HK-2 (cell line): ENCODE data around the gene RPN1.
"Not testable (repeated sequence)": the region's sequence is repeated elsewhere in the genome, so short reads cannot be mapped to it uniquely, and the experiment has no call there.

ENCODE experiments used
- DNase-seq: peaks from one replicate; pipeline ENCODE4 v3.0.0-alpha.2; 2018; ENCODE audit not compliant: unreplicated experiment

RPN1 gene

DNA sequence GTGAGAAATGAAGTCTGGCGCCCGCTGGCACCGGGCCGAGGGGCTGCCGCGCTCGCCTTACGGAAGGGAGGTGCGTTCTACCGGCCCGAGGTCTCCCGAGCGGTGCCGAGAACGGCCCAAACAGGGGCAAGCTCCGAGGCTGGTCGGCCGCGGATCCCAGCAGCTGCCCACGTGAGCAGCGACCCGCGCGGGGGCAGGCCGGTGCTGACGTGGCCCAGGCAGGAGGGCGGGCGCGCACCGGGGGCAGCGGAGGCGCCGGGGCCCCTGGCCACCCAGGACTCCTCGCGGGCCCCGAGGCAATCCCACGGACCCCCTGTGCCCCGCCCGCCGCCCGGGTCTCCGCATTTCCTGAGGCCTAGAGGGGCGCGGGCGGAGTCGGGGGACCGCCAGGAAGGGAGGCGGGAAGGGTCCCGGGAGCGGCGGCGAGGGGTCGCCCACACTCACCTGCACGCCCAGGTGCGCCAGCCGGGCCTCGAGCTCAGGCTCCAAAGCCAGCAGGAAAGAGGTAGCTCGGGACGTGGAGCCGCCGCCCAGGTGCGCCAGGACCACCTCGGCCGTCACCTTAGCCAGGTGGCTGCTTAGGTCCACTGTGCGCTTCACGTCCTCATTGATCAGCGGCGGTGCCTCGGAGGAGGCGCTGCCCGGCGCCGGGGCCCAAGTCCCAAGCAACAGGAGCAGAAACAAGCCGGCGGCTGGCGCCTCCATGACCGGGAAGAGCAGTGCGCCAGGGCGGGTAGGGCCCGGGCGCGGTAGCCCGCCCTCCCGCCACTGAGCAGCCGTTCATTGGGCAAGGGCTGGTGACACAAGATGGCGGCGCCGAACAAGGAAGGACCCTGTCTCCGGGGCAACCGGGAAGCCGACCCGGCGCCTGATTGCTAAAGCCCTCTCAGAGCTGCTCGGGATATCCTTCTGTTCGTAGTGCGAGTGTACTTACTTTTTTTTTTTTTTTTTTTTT is at the start of gene RPN1:
Gene RPN1, minus strand, starts transcription at position 723 of the 955 bp plus-strand sequence. Its CDS starts 18 bp downstream, at position 705.
- peak; percentile 97 for DNase-seq

DNA sequence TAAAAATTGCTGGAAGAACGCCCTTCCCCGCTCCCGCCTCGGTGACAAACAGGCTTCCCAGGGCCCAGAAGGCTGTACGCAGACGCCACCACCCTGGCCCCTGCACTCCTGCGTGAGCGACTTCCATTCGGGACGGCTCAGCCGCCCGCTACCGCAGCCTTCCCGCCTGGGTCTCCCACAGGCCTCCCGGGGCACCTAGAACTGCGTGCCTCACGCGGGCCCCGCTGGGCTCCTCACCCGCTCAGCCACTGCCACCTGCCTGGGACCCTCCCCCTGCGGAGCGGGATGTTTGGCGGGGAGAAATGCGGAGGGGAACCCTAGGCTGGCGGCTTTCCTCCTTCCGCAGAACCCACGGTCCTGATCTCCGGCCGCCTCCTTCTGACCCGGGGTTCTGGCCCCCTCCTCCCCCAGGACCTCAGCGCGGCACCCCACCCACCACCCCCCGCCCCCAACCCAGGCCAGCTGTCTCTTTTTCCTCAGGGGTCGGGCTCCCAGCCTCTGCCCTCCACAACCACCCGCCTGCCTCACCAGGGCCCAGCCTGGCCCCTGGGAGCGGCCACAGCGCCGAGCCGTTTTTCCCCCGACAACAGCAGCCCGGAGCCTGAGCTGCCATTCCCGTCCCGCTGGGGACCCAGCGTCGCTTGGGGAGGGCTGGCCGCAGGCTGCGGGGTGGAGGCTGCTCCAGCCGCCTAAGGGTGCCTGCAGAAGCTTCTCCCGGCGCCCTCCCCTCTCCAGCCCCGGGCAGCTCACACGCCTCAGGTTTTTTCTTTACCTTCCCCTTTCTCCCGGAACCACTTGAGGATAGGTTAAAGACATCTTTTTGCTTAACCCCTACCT is 47.8 kb upstream of the RPN1 start:
- no peak for DNase-seq

DNA sequence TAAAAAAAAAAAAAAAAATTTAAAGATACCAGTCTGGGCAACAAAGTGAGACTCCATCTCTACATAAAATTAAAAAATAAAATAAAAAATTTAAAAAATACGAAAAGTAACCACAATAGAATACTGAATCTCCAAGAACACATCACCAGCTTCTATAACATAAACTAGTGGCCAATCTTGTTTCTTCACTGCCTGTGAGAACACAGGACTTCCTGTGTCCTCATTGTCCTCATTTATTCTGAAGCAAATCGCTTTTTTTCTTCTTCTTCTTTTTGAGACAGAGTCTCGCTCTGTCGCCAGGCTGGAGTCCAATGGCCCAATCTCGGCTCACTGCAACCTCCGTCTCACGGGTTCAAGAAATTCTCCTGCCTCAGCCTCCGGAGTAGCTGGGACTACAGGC is 46.7 kb upstream of the RPN1 start:
- no peak for DNase-seq

DNA sequence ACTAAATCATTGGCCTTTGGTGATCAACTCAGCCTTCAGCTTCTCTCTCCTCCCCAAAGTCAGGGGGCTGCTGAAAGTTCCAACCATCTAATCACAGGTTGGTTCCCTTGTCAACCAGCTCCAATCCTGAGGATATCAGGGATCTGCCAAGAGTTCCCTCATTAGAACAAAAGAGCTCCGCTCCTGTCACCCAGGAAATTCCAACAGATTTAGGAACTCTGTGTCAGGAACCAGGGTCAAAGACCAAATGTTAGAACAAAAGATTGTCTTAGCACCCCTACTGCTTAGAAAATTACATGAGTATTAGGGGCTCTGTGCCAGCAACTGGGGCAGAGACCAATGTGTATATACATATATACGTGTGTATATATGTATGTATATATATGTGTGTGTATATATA is 43.1 kb upstream of the RPN1 start:
- DNase-seq = no peak

DNA sequence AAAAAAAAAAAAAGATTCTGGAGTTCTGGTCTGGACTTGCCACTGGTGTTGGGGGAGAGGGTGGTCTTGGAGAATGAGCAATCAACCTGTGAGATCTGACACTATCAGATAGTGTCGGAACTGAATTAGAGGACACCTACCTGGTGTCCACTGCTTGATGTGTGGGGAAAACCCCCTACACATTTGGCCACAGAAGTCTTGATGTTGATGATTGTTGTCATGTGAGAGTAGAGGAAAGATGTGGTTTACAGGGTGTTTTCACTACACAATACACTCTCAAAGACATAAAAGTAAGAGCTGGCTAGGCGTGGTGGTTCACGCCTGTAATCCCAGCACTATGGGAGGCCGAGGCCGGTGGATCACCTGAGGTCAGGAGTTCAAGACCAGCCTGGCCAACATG is 38.4 kb upstream of the RPN1 start:
- no peak for DNase-seq

DNA sequence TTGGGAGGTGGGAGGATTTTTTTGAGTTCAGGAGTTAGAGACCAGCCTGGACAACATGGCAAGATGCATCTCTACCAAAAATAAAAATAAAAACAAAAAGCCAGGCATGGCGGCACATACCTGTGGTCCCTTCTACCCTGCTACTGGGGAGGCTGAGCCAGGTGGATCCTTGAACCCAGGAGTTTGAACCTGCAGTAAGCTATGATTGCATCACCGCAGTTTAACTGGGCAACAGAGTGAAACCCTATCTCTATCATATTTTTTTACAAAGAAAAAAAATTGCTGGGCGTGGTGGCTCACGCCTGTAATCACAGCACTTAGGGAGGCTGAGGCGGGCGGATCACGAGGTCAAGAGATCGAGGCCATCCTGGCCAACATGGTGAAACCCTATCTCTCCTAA is 35.8 kb upstream of the RPN1 start:
- no peak for DNase-seq

DNA sequence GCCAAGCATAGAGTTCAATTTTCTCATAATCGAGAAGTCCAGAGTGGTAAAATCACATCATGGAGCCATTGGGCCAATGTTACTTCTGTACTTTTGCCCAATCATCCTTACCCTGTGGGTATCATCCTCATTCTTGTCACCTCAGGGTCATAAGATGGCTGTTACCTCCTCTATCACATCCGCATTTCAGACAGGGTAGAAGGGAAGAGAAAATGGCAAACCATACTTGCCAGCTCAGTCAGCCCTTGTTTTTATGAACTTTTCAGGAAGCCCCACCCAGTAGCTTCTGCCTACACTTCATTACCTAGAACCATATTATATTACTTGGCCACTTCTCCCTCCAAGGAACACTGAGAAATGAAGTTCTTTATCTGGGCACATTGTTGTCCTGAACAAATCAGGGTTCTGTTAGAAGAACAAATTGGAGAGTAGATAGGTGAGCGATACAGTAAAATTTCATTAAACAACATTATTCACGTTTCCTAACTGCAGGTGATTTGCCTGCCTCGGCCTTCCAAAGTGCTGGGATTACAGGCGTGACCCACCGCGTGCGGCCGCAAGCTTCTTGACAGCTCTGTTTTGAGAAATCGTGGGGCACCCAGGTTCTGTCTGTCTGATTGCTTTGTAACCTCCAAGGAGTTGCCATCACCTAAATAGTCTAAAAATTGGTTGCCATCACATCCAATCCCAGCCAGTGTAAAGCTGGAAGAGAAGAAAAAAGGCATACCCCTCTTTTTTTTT is 34.5 kb upstream of the RPN1 start:
- DNase-seq = no peak

DNA sequence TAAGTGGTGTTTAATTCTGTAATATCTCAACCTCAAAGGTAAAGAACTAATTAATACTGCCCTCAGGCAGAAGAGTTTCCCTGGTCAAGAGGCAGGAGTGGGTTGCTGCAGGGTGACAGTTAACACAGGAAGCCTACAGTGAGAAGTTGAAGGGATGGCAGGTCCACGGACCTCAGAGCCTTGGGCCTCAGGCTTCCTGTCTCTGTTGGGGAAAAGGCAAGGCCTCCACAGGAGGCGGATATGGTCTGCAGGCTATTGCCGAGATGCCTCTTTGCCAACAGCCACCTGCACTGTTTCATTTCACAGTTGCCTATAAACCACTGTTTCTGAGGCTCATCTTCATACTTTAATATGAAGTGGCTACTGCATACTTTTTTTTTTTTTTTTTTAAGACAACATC is 33.3 kb upstream of the RPN1 start:
- DNase-seq = no peak

DNA sequence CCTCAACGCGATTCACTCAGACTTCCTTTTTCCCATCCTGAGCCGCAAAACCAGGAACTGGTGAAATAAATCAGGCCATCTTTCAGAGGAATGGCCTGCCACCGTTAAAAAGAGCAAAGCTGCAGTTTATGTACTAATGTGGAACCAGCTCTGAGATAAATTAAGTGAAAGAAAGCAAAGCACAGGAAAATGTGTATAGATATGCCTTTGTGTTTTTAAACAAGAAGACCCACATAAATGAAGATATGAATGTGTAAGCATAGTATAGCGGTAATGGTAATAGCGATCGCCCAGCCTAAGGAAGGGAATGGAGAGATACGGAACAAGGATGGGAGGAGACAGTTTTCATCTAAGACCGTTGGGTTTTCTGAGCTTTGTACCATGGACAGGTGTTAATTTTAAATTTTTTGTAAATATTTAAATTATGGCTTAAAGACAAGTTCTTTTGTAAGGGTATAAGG is 30.8 kb upstream of the RPN1 start:
- DNase-seq = no peak

DNA sequence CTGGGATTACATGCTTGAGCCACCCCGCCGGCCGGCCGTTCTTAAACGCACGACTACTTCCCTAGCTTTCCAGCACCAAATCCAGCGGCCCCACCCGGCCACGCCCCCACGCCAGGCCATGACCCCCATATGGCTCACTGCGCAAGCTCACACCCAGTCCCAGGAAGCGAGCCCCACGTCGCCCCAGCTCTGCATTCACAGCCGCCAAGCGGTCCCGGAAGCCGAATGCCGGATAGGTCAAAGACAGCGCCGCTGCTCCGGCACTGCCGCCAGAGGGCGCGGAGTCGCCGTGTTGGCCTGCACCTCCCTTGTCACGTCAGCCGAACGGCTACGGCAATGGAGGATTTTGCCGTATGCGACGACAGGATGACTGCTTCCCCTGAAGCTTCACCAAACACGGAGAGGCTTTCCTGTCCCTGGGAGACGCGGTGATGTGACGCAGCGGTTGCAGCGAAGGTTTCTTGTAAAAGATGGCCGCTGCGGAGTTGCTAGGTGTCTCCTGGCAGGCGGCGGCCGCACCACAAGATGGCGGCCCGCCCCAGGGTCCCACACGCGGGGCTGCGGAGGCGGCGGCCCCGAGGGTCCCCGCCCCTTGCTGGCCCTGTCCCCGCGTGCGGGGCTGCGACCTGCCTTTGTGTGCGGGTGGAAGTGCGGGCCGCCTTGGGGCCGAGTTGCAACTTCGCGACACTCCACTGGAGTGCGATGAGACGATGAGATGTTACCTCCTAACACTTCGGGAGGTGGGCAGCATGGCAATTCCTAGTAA is 30.2 kb upstream of the RPN1 start:
- peak; percentile 100 for DNase-seq

DNA sequence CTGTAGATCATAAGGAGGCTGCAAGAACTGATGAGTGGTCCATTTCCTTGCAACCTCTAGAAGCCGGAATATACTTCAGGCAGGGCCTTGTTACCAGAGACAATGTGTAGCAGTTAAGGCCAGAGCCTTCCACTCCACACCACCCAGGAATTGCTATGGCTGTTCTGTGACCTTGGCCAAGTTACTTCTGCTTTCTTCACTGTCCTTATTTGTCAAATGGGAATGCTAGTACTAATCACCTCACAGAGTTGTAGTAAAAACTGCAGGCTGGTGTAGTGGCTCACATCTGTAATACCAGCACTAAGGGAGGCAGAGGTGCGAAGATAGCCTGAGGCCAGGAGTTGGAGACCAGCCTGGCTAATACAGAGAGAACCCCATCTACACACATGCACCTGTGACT is 28.7 kb upstream of the RPN1 start:
- no peak for DNase-seq

DNA sequence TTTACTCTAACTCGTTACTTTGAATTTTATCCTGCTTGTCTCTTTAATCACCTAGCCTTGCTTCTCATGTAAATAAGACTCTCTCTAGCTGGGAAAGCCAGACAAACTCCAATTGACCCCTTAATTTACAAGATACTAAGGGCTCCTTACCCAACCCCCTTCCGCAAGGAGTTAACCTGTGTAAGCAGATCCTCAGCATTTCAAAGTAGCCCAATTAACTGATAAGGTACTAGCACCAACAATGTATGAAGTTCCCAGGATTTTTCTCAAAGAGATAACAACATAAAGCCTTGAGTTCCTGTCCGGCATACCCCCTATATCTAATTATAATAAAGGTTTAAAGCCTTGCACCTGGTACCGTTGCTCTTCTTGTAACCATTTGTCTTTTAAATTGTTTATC is 25.2 kb upstream of the RPN1 start:
- DNase-seq = not testable (repeated sequence)

DNA sequence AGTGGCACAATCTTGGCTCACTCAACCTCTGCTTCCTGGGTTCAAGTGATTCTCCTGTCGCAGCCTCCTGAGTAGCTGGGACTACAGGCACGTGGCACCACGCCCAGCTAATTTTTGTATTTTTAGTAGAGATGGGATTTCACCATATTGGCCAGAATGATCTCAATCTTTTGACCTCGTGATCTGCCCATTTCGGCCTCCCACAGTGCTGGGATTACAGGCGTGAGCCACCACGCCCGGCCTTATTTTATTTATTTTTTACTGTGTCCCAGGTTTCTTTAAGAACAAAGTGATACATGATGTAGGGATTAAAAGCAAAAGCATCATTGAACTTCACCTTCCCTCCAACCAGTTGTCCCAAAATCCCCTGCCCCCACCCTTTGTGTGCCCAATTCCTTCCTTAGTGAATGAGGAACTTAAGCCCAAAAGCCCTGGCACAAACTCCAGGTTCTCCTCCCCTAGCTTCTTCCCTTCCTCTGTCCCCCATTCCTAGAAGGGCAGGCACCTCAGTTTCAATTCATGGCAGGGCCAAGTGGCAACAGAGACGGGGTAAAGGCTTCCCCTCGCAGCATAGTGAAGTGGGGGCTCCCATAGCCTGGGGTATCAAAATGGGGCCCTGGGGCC is 23.7 kb upstream of the RPN1 start:
- DNase-seq = no peak

DNA sequence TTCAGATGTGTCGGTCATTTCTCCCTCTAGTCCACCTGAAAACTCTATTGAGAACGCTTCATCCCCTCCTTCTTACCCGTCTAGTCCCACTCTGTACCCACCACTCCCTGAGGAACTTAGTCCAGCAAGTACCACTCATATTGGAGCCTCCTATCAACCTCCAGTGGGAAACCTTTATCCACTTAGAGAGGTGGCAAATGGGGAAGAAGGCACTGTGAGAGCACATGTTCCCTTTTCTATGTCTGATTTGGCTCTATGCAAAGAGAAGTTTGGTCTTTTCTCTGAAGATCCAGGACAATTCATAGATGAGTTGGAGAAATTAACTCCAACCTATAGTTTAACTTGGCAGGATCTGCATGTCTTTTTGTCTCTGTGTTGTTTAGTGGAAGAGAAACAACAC is 17.0 kb upstream of the RPN1 start:
- DNase-seq = no peak

DNA sequence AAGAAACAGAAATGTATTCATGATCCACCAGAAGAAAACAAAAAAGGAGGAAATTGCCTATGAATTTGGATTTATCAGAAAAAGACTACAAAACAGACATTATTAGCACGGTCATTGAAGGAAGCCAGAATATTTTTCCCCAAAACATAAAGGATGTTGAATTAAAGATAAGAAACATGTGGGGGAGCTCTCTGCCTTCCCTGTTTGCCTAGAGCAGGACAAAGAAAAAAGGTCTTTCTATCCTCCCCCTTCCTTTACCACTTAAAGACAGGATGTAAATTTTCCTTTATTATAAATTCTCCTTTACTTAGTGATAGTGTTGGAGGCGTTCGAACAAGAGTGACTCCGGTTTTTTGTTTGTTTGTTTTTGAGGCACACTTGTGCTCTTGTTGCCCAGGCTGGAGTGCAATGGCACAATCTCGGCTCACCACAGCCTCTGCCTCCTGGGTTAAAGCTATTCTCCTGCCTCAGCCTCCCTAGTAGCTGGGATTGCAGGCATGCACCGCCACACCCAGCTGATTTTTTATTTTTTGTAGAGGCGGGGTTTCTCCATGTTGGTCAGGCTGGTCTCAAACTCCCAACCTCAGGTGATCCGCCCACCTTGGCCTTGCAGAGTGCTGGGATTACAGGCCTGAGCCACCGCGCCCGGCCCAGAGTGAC is 14.9 kb upstream of the RPN1 start:
- DNase-seq = no peak

DNA sequence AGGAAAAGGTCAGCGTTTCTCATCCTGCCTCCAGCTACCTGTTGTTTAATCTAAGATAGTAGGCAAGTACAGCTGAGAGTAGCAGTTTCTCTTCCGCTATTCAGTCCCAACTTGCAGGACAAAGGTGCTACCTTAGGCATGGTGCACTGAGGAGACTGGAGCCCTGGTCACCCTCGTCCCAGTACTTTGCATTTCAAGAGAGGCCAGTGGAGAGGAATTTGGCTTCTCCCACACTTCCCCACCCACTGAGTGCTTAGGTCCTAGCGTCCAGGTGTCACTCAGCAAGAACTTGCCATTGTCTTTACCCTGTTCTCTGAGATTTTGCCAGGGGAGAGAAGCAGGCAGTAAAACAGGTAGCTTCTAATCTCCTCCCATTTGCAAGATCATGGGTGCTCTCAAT is 12.5 kb upstream of the RPN1 start:
- no peak for DNase-seq

DNA sequence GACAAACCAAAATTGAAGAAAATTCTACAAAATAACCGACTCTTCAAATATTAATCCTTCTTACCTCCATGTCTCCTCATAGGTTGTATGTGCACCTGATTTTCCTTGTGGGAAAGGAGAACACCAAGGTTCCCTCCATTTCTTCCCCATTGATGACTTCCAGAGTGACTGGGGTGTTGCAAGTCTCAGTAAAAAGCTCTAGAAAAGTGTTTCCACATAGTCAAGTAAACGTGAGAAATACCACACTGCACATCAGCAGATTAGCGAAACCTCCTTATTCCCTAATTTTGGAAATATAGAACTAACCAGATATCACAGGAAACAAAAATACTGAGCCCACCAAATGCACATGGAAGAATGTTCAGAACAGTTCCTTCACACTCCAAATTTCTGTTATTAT is 4.9 kb upstream of the RPN1 start:
- no peak for DNase-seq

DNA sequence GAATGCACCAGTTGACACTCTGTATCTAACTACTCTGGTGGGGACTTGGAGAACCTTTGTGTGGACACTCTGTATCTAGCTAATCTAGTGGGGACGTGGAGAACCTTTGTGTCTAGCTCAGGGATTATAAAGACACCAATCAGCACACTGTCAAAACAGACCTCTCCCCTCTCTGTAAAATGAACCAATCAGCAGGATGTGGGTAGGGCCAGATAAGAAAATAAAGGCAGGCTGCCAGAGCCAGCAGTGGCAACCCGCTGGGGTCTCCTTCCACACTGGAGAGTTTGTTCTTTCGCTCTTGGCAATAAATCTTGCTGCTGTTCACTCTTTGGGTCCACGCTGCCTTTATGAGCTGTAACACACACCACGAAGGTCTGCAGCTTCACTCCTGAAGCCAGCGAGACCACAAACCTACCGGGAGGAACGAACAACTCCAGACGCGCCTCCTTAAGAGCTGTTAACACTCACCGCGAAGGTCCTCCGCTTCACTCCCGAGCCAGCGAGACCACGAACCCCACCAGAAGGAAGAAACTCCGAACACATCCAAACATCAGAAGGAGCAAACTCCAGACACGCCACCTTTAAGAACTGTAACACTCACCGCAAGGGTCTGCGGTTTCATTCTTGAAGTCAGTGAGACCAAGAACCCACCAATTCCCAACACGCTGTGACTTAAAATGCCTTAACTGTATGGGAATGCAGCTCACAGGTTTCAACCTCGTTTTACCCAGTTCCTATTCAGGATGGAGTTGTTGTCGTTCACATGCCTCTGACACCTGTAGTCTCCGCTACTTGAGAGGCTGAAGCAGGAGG is 3.6 kb upstream of the RPN1 start:
- not testable (repeated sequence) for DNase-seq

DNA sequence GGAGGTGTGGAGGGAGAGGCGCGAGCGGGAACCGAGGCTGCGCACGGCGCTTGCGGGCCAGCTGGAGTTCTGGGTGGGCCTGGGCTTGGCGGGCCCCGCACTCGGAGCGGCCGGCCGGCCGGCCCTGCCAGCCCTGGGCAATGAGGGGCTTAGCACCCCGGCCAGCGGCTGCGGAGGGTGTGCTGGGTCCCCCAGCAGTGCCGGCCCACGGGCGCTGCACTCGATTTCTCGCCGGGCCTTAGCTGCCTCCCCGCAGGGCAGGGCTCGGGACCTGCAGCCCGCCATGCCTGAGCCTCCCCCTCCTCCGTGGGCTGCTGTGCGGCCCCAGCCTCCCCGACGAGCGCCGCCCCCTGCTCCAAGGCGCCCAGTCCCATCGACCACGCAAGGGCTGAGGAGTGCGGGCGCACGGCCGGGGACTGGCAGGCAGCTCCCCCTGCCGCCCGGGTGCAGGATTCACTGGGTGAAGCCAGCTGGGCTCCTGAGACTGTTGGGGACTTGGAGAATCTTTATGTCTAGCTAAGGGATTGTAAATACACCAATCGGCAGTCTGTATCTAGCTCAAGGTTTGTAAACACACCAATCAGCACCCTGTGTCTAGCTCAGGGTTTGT is 2.9 kb upstream of the RPN1 start:
- not testable (repeated sequence) for DNase-seq
